Brain microvascular endothelial cell (primary cell): ENCODE results near the gene CYP2W1.
A peak's percentile ranks its signal among the peaks of the same experiment; 100 is the strongest.

Source experiments
- DNase-seq: peaks from one replicate; pipeline ENCODE4 v3.0.0-alpha.2; 2020
- H3K27ac ChIP-seq: fragments of 250-450 bp; sonication (Bioruptor Pico); 2 replicates; pipeline ENCODE4 v1.5.1; 2020; ENCODE audit warnings: mild to moderate bottlenecking, moderate library complexity
- H3K27me3 ChIP-seq: fragments of 250-450 bp; sonication (Bioruptor Pico); replicated peaks from 2 replicates; pipeline ENCODE4 v1.5.1; 2020; ENCODE audit warnings: mild to moderate bottlenecking
- H3K36me3 ChIP-seq: fragments of 250-450 bp; sonication (Bioruptor Pico); replicated peaks from 2 replicates; pipeline ENCODE4 v1.5.1; 2020; ENCODE audit warnings: mild to moderate bottlenecking
- H3K4me3 ChIP-seq: 2 replicates; pipeline ENCODE4 v1.5.1; 2011; ENCODE audit warnings: low read depth, mild to moderate bottlenecking, control low read depth, low read length, moderate library complexity
- CTCF ChIP-seq: IDR thresholded peaks from 2 replicates; pipeline ENCODE4 v1.5.1; 2011; ENCODE audit warnings: low read depth, mild to moderate bottlenecking, moderate library complexity, low read length, control low read depth, inconsistent platforms; ENCODE audit errors: missing control alignments
- in situ Hi-C: cut with HindIII; loops from 2 replicates; pipeline ENCODE4 v1.10.0; 2017; ENCODE audit warnings: low sequenced_read_pairs, low pct_ligation_motif_present

CYP2W1 gene

GRCh38 chr7:1020849-1021251 is 37.9 kb downstream of the CYP2W1 start:
- Histone ChIP-seq H3K27me3 (no peaks in the 10 kb centered on the region), H3K36me3 (peaks cover 8% of the 10 kb centered on the region), H3K4me3 (no peak overlapping the region), H3K27ac (no peak overlapping the region)
- DNase-seq = no peak
- peak; percentile 23 for TF ChIP-seq CTCF
- in situ Hi-C loops = no loop called here

DNA sequence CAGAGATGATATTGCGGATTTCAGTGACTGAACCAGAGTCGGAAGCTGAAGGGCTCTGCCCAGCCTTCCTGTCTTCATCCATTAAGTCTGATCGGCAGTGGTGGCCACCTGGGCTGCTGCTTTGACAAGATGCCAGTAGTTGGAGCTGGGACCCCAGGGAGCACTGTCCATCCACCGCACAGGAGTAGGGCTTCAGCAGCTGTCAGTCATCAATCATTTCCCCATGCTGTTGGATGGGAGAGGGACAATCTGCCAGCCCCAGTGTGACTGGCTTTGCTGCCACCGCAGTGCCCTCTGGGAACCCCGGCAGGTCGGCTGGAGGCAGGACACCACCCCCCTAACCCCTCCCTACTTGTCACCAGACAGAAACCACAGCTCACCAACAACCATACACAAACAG is 38.4 kb downstream of the CYP2W1 start:
- Histone ChIP-seq H3K27me3 (no peaks in the 10 kb centered on the region), H3K27ac (no peak overlapping the region), H3K36me3 (peaks cover 8% of the 10 kb centered on the region), H3K4me3 (no peak overlapping the region)
- in situ Hi-C loops = no loop called here
- no peak for TF ChIP-seq CTCF
- DNase-seq = no peak

DNA sequence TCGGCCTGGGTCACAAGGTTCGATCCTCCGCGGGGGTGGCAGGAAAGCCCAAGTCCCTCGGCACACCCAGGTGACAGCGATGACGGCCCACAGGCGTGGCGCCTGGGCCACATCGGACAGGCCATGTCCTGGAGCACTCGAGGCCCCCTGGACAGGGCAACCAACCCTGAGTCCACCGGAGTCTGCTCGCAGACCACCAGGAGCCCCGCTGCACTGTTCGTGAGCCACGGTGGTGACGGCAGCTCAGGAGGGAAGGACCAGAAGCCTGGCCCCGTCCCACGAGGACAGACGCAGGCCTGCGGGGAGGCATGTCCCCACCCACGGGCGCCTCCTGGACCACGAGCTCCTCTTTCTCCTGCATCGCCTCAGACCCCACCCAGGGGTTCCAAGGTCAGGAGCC is 39.0 kb downstream of the CYP2W1 start:
- Histone ChIP-seq H3K27ac (no peak overlapping the region), H3K27me3 (no peaks in the 10 kb centered on the region), H3K4me3 (no peak overlapping the region), H3K36me3 (peaks cover 8% of the 10 kb centered on the region)
- no peak for DNase-seq
- in situ Hi-C loops = no loop called here
- no peak for TF ChIP-seq CTCF

DNA sequence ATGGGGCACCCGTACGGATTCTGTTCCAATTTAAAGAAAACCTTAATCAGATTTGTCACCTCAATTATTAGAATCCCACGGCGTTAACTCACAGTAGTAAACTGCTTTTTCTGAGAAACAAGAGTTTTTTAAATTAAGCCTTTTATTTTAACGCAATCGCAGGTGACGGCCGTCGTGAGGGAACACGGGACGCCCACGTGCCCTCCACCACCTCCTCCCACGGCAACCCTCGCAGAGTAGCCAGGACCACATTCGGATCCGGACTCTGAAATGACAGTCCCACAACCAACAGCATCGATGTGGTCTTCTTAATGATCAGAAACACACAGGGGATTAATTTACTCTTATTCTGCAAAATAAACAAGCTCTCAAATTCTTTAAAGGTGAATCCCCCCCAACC is 39.4 kb downstream of the CYP2W1 start:
- DNase-seq = no peak
- H3K36me3 ChIP-seq = peaks cover 8% of the 10 kb centered on the region
- no peak for TF ChIP-seq CTCF
- in situ Hi-C loops = no loop called here
- no peak overlapping the region for H3K4me3 ChIP-seq
- H3K27me3 ChIP-seq = no peaks in the 10 kb centered on the region
- H3K27ac ChIP-seq = no peak overlapping the region

GRCh38 chr7:1022801-1023465 is 40.0 kb downstream of the CYP2W1 start:
- in situ Hi-C loops = no loop called here
- no peak overlapping the region for H3K4me3 ChIP-seq
- no peaks in the 10 kb centered on the region for H3K27me3 ChIP-seq
- H3K36me3 ChIP-seq = peaks cover 8% of the 10 kb centered on the region
- DNase-seq = no peak
- no peak for TF ChIP-seq CTCF
- H3K27ac ChIP-seq = no peak overlapping the region

- Histone ChIP-seq H3K27ac (no peak overlapping the region), H3K27me3 (no peaks in the 10 kb centered on the region), H3K36me3 (peaks cover 8% of the 10 kb centered on the region), H3K4me3 (no peak overlapping the region)
- no peak for TF ChIP-seq CTCF
- in situ Hi-C loops = no loop called here
- no peak for DNase-seq
Observed at GRCh38 chr7:1024331-1024841, 41.4 kb downstream of the CYP2W1 start.
